HEK293 (cell line): ENCODE results near the gene SPAM1.
"Not testable (repeated sequence)": the region's sequence is repeated elsewhere in the genome, so short reads cannot be mapped to it uniquely, and the experiment has no call there.

Experiments used
- CTCF ChIA-PET: fragments of 350-600 bp; formaldehyde crosslinking; extraction: SDS; loops from one replicate; lab custom pipeline; 2021; ENCODE audit warnings: antibody characterized with exemption; lab: Yijun Ruan, JAX
- POLR2A ChIA-PET: fragments of 300-600 bp; formaldehyde crosslinking; extraction: SDS; loops from one replicate; lab custom pipeline; 2020; ENCODE audit warnings: antibody characterized with exemption, inconsistent platforms; lab: Yijun Ruan, JAX
- H3K27ac ChIP-seq: fragments of 200-500 bp; sonication (Bioruptor generic); 2 replicates; pipeline ENCODE4 v1.5.1; 2014; ENCODE audit warnings: low read depth, low read length, control low read depth, inconsistent platforms; ENCODE audit errors: extremely low read depth
- H3K36me3 ChIP-seq, 2 experiments: fragments of 200-500 bp in 1 of 2; sonication (Bioruptor generic) in 1 of 2; 1 replicate in 1 of 2; 2 replicates in 1 of 2; pipeline ENCODE4 v1.5.1; 2014 to 2017; ENCODE audit warnings: inconsistent platforms in 2 of 2, low read length in 2 of 2; ENCODE audit not compliant: control insufficient read depth in 2 of 2, insufficient read depth in 1 of 2
- H3K4me1 ChIP-seq: fragments of 200-500 bp; sonication (Bioruptor generic); 2 replicates; pipeline ENCODE4 v1.5.1; 2014; ENCODE audit warnings: mild to moderate bottlenecking, low read length, inconsistent platforms; ENCODE audit not compliant: control insufficient read depth, insufficient read depth
- H3K4me3 ChIP-seq: 2 replicates; pipeline ENCODE4 v1.5.1; 2011; ENCODE audit warnings: low read depth, mild to moderate bottlenecking, control low read depth, low read length, moderate library complexity
- H3K9me3 ChIP-seq: fragments of 200-500 bp; sonication (Bioruptor generic); 2 replicates; pipeline ENCODE4 v1.5.1; 2014; ENCODE audit warnings: low read depth, low read length, inconsistent platforms; ENCODE audit not compliant: control insufficient read depth, insufficient read depth
- BCL11B ChIP-seq: fragments of 450-650 bp; formaldehyde crosslinking; IDR thresholded peaks from 2 replicates; pipeline ENCODE4 v1.5.1; 2016; ENCODE audit warnings: low read depth, missing biosample characterization, missing genetic modification characterization
- HOXA7 ChIP-seq: sonication (generic); formaldehyde crosslinking; IDR thresholded peaks from 2 replicates; pipeline ENCODE4 v1.8.1; 2022; ENCODE audit warnings: missing genetic modification reagents, borderline replicate concordance
- KLF1 ChIP-seq: fragments of 450-650 bp; formaldehyde crosslinking; IDR thresholded peaks from 2 replicates; pipeline ENCODE4 v1.5.1; 2016; ENCODE audit warnings: missing biosample characterization, missing genetic modification characterization
- KLF16 ChIP-seq: fragments of 450-650 bp; formaldehyde crosslinking; IDR thresholded peaks from 2 replicates; pipeline ENCODE4 v1.5.1; 2017; ENCODE audit warnings: missing biosample characterization, missing genetic modification characterization
- MEIS1 ChIP-seq: sonication (generic); formaldehyde crosslinking; IDR thresholded peaks from 2 replicates; pipeline ENCODE4 v1.8.1; 2022; ENCODE audit warnings: missing genetic modification reagents, mild to moderate bottlenecking, borderline replicate concordance
- PRDM6 ChIP-seq: fragments of 450-650 bp; formaldehyde crosslinking; IDR thresholded peaks from 2 replicates; pipeline ENCODE4 v1.5.1; 2017; ENCODE audit warnings: missing biosample characterization, missing genetic modification characterization
- SALL2 ChIP-seq: fragments of 450-650 bp; formaldehyde crosslinking; IDR thresholded peaks from 2 replicates; pipeline ENCODE4 v1.5.0; 2017; ENCODE audit warnings: missing biosample characterization, mild to moderate bottlenecking, missing genetic modification characterization, borderline replicate concordance
- WT1 ChIP-seq: fragments of 450-650 bp; formaldehyde crosslinking; IDR thresholded peaks from 2 replicates; pipeline ENCODE4 v1.5.1; 2016; ENCODE audit warnings: missing biosample characterization, missing genetic modification characterization
- ZBTB10 ChIP-seq: fragments of 450-650 bp; formaldehyde crosslinking; IDR thresholded peaks from 2 replicates; pipeline ENCODE4 v1.5.1; 2016; ENCODE audit warnings: missing biosample characterization, missing genetic modification characterization
- ZNF112 ChIP-seq: fragments of 450-650 bp; formaldehyde crosslinking; IDR thresholded peaks from 2 replicates; pipeline ENCODE4 v1.5.0; 2017; ENCODE audit warnings: missing biosample characterization, missing genetic modification characterization
- ZNF133 ChIP-seq: fragments of 450-650 bp; formaldehyde crosslinking; IDR thresholded peaks from 2 replicates; pipeline ENCODE4 v1.5.1; 2016; ENCODE audit warnings: missing biosample characterization, missing genetic modification characterization
- ZNF184 ChIP-seq: fragments of 450-650 bp; IDR thresholded peaks from 2 replicates; pipeline ENCODE4 v1.5.1; 2018; ENCODE audit warnings: missing biosample characterization, mild to moderate bottlenecking, missing genetic modification characterization
- ZNF19 ChIP-seq: fragments of 450-650 bp; formaldehyde crosslinking; IDR thresholded peaks from 2 replicates; pipeline ENCODE4; 2016; ENCODE audit warnings: missing biosample characterization, missing genetic modification characterization, low read depth
- ZNF341 ChIP-seq: fragments of 450-650 bp; formaldehyde crosslinking; IDR thresholded peaks from 2 replicates; pipeline ENCODE4; 2016; ENCODE audit warnings: low read depth, missing biosample characterization, missing genetic modification characterization
- ZNF510 ChIP-seq: fragments of 450-650 bp; formaldehyde crosslinking; IDR thresholded peaks from 2 replicates; pipeline ENCODE4 v1.5.1; 2018; ENCODE audit warnings: mild to moderate bottlenecking, missing genetic modification characterization, missing biosample characterization; ENCODE audit not compliant: insufficient replicate concordance
- ZNF585B ChIP-seq: fragments of 450-650 bp; formaldehyde crosslinking; IDR thresholded peaks from 2 replicates; pipeline ENCODE4 v1.5.1; 2016; ENCODE audit warnings: missing biosample characterization, missing genetic modification characterization
- ZNF658 ChIP-seq: fragments of 450-650 bp; formaldehyde crosslinking; IDR thresholded peaks from 2 replicates; pipeline ENCODE4; 2016; ENCODE audit warnings: missing biosample characterization, missing genetic modification characterization
- ZNF660 ChIP-seq: fragments of 450-650 bp; IDR thresholded peaks from 2 replicates; pipeline ENCODE4 v1.5.1; 2018; ENCODE audit warnings: missing biosample characterization, mild to moderate bottlenecking, missing genetic modification characterization
- ZNF664 ChIP-seq: fragments of 450-650 bp; formaldehyde crosslinking; IDR thresholded peaks from 2 replicates; pipeline ENCODE4 v1.5.1; 2016; ENCODE audit warnings: missing biosample characterization, missing genetic modification characterization
- ZNF792 ChIP-seq: fragments of 450-650 bp; formaldehyde crosslinking; IDR thresholded peaks from 2 replicates; pipeline ENCODE4 v1.5.1; 2016; ENCODE audit warnings: missing biosample characterization, missing genetic modification characterization
- ZSCAN23 ChIP-seq: fragments of 450-650 bp; formaldehyde crosslinking; IDR thresholded peaks from 2 replicates; pipeline ENCODE4 v1.5.1; 2016; ENCODE audit warnings: missing biosample characterization, missing genetic modification characterization

Gene SPAM1

GRCh38 chr7:123883154-123883553 lies 41.9 kb upstream of the SPAM1 start:
- Histone ChIP-seq H3K27ac (no peak overlapping the region), H3K4me1 (no peaks in the 10 kb centered on the region), H3K4me3 (no peak overlapping the region), H3K36me3 (no peaks in the 10 kb centered on the region), H3K9me3 (no peaks in the 10 kb centered on the region)
- TF ChIP-seq SALL2 (tag by site-specific recombination) (no peak), ZNF664 (tag by site-specific recombination) (0 out of 2 replicates have a peak, but pooled peaks have one; percentile 17)
- ChIA-PET POLR2A (no interaction called here), CTCF (no interaction called here)

- POLR2A ChIA-PET = no interaction called here
- no peak overlapping the region for H3K4me3 ChIP-seq
- no peaks in the 10 kb centered on the region for H3K36me3 ChIP-seq
- CTCF ChIA-PET = no interaction called here
- TF ChIP-seq ZNF341 (no peak), ZNF112 (no peak), ZNF660 (no peak), ZNF133 (tag by site-specific recombination) (no peak), ZNF585B (no peak)
- no peaks in the 10 kb centered on the region for H3K9me3 ChIP-seq
- no peaks in the 10 kb centered on the region for H3K4me1 ChIP-seq
- H3K27ac ChIP-seq = no peak overlapping the region
Measured at GRCh38 chr7:123888192-123888591, 36.8 kb upstream of the SPAM1 start.

- H3K27ac ChIP-seq, H3K9me3 ChIP-seq, H3K4me3 ChIP-seq, POLR2A ChIA-PET, H3K36me3 ChIP-seq, H3K4me1 ChIP-seq, CTCF ChIA-PET: not testable (repeated sequence)
Measured at GRCh38 chr7:123894753-123895152, 30.3 kb upstream of the SPAM1 start.

- no peaks in the 10 kb centered on the region for H3K4me1 ChIP-seq
- CTCF ChIA-PET = interaction anchor here (0.6 kb wide), 1 partner anchor 314 kb away, joined by 3 read pairs; no protein-coding TSS in a partner anchor
- TF ChIP-seq ZNF510 (no peak), HOXA7 (no peak), ZNF184 (tag by site-specific recombination) (no peak), WT1 (no peak), PRDM6 (tag by site-specific recombination) (no peak), ZNF792 (tag by site-specific recombination) (no peak), ZNF19 (tag by site-specific recombination) (no peak), MEIS1 (CRISPR knock-in tag) (no peak), ZBTB10 (no peak), KLF16 (tag by site-specific recombination) (no peak), BCL11B (tag by site-specific recombination) (no peak), KLF1 (tag by site-specific recombination) (no peak), ZNF658 (no peak), ZSCAN23 (no peak)
- TF ChIP-seq, all 188 proteins: peak for 0
- Histone ChIP-seq H3K36me3 (no peaks in the 10 kb centered on the region), H3K9me3 (no peaks in the 10 kb centered on the region; the same call in 1 of the 2 replicates), H3K4me3 (no peak overlapping the region), H3K27ac (no peak overlapping the region)
- POLR2A ChIA-PET = no interaction called here
Measured at GRCh38 chr7:123901101-123901500, 23.9 kb upstream of the SPAM1 start.
